ENCODE measurements around the gene PLCB1.
"Not testable (repeated sequence)": the region's sequence is repeated elsewhere in the genome, so short reads cannot be mapped to it uniquely, and the experiment has no call there.

PLCB1 gene

DNA sequence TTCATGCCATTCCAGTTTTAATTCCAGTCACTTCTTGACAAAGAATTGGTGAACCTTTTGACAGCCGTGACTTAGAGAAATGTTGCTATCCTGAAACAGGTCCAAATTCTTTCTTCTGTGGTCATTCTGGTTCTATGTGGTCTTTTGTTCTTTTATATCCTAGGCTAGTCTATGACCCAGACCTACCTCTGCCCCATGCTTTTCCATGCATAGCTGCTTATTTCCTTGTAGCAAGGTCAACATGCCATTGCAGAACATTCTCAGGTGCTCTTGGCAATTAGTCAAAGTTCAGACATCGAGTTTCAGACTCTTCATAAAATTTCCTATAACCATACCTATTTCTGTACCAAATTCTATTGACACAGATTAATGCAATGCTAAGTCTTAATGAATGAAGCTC, 202.6 kb downstream of the PLCB1 start:
- no peak for DNase-seq (ENCODE audit: low read depth)

DNA sequence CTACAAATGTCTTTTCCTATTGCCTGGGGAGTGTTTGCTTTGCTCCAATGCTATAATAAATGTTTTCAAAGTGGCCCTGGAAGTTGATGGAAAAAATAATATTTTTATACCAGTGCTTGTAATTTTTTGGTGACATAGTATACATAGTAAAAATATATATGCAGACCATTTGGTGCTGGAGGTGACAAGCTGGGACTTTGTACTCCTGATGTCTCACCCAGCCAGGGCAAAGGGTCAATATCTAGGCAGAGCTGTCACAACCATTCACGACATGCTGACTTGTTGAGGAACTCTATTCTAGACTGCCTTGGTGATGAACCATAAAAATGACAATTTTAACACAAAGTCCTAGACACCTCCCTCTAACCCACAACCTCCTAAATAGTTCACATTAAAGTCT, 203.0 kb downstream of the PLCB1 start:
- no peak for DNase-seq (ENCODE audit: low read depth)

DNA sequence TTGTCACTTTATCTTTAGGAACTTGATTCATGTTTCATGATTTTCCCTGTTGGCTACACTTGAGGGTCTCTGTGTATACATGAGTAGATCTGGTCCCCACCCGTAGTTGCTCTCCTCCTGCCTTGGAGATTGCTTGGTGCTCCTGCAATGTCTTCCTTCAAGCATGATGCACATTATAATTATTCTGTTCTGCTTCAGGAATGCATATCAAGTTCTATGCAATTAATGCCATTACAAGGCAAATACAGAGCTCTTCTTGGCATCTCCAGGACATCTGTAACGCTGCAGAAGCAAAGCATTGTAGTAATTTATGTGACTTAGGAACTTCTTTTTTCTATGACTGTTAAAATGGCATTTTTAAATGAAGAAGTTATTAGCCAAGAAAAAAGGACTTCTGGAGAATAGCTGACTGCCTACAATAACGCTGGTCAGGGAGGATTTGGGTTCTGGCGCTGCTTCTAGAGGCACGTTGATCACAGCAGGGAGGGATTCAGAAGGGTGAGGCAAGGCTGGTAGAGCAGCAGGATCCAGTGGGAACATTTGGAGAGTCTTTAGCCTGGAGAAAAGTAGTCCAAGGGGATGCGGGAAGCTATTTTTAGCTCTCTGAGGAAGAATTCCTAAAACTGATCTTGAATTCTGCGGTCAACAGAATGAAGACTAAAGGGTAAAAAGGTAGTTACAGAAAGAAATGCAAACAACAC, 203.6 kb downstream of the PLCB1 start:
- DNase-seq (ENCODE audit: low read depth): no peak

DNA sequence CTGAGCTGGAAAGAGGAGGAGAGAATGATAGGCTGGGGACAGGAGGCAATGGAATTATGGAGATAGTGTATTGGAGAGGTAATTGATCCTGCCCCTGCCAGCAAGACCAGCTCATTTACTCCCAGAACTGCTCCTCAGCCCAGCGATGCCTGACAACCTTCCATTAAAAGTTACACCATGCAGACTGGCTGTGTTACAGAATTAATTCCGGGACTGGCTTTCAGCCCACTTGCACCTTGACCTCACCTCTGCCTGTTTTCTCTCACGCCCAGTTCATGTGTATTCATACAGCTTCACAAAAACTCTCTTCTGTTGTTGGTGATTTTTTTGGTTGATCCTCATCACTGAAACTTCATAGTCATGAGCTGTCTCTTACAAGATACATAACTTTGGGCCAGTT, 207.3 kb downstream of the PLCB1 start:
- no peak for DNase-seq (ENCODE audit: low read depth)

DNA sequence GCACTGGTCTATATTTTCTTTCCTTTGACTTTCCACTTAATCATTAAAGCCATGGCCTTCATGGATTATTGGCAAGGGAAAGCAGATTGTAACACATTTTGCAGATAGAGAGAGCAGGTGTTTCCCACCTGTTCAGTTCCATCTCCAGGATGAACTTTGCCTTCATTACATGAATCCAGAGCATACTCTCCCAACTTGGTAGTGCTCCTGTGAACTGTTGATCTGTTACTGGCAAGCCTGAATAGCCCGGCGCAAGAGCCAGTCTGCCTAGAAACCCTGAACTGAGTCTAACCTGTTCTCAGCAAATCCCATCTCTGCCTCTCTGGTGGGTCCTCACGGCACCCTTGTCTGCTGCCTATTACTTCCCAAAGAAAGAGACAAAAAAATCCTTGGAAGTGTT, 210.3 kb downstream of the PLCB1 start:
- DNase-seq (ENCODE audit: low read depth): no peak

DNA sequence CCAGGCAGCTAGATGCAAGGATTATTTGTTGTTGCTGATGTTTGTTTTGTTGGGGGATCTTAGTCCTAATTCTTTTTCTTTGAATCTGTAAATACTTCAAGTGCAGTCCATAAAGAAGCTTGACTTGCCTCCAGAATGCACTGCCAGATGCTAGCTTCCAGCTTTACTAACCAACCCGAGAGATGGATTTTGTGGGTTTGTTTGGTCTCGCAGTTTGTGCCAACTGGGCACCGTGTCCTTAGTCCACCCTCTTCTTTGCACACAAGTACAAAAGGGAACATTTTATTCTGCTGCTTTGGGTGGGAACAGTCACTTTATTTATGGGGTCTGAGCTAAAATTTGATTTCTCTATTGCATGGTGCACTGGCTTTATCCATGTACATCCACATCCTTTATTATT, 212.0 kb downstream of the PLCB1 start:
- no peak for DNase-seq (ENCODE audit: low read depth)

DNA sequence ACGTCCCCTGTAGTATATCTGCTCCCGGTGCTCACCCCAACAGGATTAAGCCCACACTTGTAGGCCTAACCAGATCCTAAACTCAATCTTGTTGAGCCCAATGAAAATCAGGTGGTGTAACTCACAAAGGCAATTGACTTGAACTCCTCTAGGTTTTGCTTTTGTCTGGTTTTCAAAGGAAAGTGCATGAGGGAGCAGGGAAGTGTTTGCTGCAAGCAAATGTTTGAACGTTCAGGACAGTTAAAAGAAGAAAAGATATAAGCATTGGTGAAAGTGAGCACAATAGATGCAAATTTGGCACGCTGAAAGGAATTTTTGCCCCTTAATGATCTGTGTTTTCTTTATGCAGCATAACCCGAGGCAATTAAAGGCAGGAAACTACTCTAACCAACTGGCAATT, 212.6 kb downstream of the PLCB1 start:
- no peak for DNase-seq (ENCODE audit: low read depth)

DNA sequence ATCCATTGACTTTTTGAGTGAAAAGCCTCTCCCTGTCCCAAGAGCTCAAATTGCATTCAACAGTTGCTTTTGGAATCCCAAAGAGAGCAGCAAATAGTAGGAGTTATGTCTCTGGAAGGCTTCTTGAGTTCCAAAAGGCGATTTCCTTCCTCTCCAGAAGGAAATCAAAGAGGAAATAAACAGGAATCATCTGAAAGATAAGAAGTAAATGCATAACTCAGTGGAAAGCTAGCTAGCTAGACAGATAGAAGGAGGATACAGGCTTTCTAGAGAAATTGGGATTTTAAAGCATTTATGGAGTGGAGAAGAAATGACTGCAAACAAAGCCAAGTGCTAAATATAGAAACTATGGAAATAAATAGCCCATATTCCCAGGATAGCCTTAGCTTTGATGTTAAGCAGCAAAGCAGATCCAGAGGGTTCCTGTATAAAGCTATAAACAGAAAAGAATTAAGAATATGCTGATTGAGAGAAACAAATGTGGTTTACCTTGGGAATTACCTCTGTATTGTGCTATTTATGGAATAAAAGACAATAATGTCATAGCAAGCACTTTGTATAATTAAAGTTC, 214.7 kb downstream of the PLCB1 start:
- DNase-seq (ENCODE audit: low read depth): no peak

DNA sequence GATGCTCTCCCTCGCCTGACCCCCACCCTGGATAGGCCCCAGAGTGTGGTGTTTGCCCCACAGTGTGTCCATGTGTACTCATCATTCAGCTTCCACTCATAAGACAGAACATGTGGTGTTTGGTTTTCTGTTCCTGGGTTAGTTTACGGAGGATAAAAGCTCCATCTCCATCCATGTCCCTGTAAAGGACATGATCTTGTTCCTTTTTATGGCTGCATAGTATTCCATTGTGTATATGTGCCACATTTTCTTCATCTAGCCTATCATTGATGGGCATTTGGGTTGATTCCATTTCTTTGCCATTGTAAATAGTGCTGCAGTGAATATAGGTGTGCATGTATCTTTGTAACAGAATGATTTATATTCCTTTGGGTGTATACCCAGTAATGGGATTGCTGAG, 218.2 kb downstream of the PLCB1 start:
- not testable (repeated sequence) for DNase-seq (ENCODE audit: low read depth)

DNA sequence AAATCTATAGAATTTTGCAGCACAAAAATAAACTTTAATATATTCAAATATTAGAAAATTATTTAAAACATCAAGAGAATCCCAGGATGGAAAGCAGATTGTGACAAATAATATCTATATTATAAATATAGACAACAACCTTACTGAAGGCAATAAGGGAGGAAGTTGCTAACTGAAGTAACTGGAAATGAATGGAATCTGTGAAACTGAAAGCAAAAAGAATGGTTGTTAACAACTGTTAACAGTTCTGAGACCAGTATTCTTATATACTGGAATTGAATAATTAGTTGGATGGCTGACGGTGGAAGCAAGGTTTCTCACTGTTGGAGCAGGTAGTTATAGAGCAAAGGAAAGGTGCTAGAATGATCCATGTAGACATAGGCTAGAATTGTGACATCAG, 220.4 kb downstream of the PLCB1 start:
- no peak for DNase-seq (ENCODE audit: low read depth)

DNA sequence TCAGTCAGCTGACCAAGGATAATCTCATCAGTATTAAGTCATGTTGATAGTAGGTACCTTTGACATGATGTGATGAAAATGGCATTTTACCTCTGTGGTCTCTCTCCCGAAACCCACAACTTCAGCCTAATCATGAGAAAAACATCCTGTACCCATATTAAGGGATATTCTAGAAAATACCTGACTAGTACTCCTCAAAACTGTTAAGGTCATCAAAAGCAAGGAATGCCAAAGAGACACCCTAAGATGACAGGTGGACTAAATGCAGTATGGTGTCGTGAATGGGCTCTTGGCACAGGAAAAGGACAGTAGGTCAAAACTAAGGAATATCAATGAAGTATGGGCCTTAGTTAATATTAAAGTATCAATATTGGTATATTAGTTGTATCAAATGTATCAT, 221.4 kb downstream of the PLCB1 start:
- no peak for DNase-seq (ENCODE audit: low read depth)

DNA sequence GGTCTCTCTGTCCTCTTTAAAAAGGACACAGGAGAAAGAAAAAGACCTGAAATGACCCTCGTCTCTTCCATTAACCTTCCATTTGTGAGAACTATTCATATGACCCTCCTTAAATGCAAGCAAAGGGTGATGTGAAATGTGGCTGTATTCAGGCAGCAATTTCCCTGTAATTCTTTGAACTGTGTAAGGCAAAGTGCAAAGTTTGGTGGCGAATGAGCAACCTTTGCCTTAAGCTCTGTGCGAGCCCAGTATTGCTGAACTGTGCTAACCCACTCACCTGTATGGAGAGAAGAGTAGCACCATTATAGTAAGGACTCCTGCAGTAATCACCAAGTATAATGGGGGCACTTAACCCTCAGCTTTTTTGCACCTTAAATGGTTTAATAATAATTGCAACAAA, 223.4 kb downstream of the PLCB1 start:
- no peak for DNase-seq (ENCODE audit: low read depth)

DNA sequence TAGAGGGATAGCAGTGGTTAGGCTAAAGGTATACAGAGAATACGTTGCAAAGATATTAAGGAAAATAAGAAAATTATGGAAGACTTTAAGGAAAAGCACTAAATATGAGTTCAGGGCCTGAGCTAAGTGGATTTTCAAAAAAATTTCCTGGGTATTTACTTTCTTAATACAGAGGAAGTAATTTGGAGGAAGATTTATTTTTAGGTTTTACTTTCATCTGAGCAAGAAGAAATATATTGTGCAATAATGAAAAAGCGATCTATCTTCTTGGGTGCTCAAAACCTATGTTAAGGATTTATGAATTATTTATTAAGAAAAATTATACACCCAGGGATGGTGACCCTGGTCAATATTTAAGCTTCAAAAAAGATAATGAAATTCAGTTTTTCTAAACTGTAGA, 224.7 kb downstream of the PLCB1 start:
- no peak for DNase-seq (ENCODE audit: low read depth)

DNA sequence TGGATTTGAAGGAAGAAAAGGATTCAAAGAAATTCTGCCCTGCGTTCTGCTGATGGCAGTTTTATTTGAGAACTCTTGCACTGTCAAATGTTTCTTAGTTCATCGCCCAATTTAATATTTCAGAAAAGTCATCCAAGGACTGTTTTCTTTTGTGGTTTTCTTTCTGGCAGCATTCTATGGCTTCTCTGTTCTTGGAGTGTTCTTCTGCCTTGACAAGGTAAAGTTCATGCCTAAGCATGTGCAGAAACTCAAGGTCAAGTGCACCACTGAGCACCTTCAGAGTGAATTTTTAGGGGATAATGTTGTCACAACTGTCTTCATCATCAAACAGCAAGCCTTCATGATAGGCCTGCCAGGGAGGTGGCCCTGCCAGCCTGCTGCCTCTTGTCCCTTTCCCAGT, 225.6 kb downstream of the PLCB1 start:
- DNase-seq (ENCODE audit: low read depth): no peak

DNA sequence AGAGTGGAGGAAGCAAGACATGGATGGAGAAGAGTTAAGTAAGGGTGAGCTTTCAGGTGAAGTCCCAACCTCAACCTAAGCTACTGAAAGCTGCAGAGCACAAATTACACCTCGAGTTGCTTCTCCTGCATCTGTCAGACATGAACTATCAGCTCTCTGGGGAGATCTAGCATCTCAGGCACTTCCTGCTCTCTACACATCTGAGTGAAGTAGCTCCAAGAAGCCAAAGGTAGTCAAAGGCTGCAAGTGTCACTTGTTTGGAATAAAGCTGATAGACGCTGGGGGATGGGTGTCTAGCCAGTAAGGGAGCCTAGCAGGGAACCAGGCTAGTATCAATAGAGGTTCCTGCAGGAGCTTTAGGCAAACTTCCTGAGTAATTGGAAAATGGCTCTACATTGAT, 228.0 kb downstream of the PLCB1 start:
- no peak for DNase-seq (ENCODE audit: low read depth)

DNA sequence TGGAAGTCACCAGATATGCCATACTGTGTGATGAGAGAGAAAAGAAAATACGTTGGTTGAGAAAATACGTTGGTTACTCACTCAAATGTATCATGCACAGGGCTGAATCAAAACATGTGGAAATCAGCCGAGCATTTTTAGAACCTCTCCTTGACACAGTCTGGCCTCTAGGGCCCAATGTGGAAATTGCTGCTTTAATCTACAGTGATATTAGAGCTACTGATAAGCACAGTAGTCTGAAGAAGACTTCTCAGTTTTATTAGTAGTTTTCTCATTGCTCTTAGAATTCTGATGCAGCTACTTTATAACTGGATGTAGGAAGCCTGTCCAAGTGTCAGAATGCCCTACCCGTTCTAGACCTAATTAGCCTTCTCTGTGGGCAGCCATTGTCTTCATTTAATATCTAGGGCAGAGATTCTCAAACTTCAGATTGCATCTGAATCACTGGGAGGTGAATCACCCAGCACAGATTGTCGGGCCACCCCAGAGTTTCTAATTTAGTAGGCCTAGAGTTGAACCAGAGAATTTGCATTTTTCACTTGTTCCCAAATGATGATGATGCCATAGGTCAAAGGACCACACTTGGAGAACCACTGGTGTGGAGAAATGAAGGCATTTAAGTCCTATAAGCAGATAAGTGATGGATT, 229.1 kb downstream of the PLCB1 start:
- no peak for DNase-seq (ENCODE audit: low read depth)

DNA sequence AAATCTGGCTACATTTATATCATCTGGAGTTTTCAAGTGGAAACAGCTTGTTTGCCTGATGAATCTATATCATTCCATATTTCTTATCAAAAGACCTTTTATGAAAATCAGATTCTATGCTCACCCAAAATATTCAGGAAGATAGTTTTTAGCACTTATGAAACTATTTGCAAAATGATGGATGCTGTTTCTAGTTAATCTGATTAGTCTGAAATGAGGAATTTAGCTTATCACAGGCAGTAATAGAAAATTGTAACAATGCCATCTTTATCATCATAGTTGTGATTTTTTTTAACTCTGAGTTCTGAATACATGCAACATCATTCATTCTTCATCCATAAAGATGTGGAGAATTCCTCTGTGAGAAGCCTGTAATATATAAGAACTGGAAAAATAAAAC, 229.7 kb downstream of the PLCB1 start:
- no peak for DNase-seq (ENCODE audit: low read depth)

DNA sequence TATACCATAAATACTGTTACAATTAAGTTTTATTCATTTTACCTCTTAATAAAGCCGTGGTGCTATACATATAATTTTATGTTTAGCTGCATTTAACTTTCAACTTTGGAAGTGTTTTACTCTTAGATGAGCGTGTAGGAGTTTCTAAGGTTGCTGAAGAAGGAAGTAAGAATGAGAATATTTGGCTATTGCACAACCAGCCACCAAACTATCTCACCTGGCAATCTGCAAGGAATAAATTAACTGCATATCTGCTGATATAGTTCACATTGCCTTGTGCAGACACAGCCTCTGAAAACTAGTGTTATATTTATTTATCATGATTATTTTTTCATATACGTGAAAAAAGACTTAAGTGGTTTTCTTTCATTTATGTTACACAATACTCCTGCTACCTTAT, 230.4 kb downstream of the PLCB1 start:
- DNase-seq (ENCODE audit: low read depth): no peak

DNA sequence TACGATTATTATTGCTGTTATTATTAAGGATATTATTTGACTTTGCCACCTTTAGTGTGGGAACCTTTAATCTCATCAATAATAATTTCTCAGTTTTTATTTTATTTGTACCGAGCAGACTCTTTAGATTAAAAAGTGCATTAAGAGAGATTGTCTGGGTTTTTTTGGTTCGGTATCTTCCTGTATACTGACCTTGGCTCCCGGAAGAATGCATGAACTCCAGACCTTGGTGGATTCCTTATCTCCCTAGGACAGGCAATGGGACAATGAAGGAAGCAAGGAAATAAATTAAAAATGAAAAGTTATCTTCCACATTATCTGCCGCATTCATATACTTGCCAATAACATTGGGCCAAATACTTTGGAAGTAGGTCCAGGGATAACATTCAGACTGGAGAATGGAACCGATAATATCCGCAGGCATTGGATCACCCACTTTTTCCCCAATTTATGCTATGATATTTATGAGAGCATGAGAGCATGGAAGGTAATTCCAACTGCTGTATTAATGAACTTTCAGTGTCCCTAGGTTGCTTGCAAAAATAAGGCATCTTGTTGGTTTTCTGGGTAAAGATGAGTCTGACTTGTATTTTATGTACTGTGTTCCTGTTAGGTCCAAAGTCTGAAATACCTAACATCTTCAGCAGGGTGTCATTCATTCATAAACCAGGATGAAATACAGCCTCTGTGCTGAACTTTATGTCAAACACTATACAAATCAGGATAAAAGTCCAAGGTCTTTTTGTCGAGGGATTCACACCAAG, 232.1 kb downstream of the PLCB1 start:
- DNase-seq (ENCODE audit: low read depth): no peak

DNA sequence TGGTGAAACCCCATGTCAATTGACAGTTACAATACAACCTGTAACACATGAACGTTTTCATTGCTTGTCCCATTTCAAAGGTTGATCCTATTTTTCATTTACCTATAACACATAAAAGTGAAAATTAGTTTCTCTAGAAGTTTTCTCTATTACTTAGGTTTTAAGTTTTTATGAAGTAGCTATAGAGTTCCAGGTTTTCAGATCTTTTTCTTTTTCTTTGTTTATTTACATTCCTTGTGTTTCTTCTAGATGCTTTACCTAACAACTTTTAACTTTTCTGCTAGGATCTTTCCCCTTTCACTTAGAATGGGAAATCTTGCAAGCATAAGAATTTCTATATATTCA, 232.6 kb downstream of the PLCB1 start:
- DNase-seq (ENCODE audit: low read depth): no peak

DNA sequence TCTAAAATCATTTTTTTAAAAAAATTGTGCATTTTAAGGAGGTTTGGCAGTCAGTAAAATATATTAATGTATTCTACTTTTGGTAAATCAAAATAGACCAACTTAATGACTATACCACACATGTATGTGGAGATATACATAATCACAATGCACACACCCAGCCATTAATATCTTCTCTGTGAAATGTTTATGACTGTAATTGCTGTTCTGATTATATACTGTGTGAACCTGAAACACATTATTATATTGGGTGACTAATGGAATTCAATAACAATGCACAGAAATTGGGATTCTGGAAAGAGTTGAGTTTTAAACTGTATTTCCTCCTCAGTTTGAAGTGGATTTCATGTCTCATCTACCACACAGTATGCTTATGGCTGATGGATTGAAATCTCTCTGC, 233.6 kb downstream of the PLCB1 start:
- DNase-seq (ENCODE audit: low read depth): no peak

DNA sequence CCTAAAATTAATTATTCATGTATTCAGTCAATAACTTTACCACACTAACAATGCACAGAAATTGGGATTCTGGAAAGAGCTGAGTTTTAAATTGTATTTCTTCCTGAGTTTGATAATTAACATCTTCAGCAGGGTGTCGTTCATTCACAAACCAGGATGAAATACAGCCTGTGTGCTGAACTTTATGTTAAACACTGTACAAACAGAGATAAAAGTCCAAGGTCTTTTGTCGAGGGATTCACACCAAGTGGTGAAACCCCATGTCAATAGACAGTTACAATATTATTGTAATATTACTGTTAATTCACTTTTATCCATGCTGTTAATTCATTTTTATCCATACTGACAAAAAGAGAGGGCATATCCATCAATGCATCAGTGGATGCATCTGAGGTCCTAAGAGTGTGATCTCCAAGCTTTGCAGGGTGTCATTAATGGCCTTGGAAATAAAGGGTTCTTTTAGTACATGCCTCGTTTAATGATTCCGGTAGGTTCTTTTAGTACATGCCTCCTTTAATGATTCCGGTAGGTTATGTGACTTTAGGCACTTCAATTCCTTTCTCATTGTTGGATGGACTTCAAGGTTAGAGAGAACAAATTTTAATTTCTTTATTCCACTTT, 234.3 kb downstream of the PLCB1 start:
- no peak for DNase-seq (ENCODE audit: low read depth)

DNA sequence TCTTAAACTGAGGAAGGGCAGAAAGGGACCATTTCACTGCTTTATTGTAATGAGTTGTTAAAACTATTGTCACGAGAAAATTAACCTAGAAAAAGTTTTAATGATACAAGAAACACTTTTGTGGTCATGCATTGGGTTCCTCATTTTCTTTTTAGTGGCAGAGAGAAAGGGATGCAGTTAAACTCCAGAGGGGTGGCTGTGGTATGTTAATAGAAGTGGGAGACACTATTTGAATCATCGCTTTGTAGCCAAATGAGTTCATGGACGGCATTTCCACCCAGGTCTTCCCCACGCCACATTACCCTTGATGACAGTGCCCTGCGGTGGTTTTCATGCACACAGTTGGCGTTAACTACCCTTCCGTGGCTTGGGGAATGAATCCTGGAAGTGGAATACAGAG, 235.6 kb downstream of the PLCB1 start:
- no peak for DNase-seq (ENCODE audit: low read depth)

All from activated T-cell treated with anti-CD3 and anti-CD28 coated beads for 48 hours (primary cell).